ENCODE results near the gene GNAT3. TPM values are rescaled to one million over a fixed set of nuclear protein-coding genes. Genes with fewer than 3 reads are reported as not detected.

The GNAT3 gene
- total and polyA plus RNA-seq, 3 experiments from 2014 or later, result not detected

DNA sequence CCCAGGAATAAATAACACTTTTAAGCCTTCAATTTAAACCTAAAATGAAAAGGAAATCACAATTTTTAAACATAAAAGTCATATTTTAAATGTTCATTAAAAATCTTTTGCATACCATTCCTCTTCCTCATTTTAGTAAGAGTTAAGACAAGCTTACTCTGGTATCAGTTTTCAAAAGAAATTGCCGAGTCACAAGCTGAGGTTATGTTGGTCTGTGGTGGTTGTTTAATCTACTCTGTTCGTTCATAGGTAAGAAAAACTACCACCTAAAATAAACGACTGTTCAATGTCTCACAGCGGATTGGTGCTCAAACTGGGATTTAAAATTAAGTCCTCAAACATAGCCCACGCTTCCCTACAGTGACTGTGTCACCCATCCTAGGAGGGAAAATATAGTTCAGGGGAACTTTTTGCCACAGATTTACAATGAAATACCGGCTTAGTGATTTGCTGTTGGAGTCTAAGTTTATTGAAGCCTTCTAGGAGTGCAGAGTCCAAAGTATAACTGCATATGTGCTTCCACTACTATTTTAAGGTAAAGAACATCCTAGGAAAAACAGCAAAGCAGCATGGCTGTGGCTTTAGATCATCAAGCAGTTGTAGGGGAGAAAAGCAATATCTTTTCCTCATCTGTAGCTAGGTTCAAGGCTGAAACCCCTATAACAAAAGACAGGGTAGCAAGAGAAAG lies 61.1 kb downstream of the GNAT3 start:
- Histone ChIP-seq H3K4me1 (ENCODE audit: insufficient read depth, low read length) (no peaks in the 10 kb centered on the region), H3K27ac (ENCODE audit: low read depth, low read length) (no peak overlapping the region), H3K4me3 (ENCODE audit: low read length) (no peak overlapping the region), H3K36me3 (ENCODE audit: insufficient read depth, low read length) (no peaks in the 10 kb centered on the region), H3K9me3 (ENCODE audit: low read length) (no peaks in the 10 kb centered on the region), H3K27me3 (ENCODE audit: insufficient read depth, low read length, poor library complexity, severe bottlenecking) (no peaks in the 10 kb centered on the region)
- POLR2A ChIA-PET, result no interaction called here
- Mint-ChIP-seq H3K27ac (no peak overlapping the region), H3K36me3 (no peaks in the 10 kb centered on the region), H3K27me3 (no peaks in the 10 kb centered on the region), H3K4me3 (no peak overlapping the region), H3K4me1 (no peaks in the 10 kb centered on the region), H3K9me3 (peaks cover 5 to 11% (median 7%) of the 10 kb centered on the region in 5 donors)
- no peak for DNase-seq
- CTCF ChIA-PET, result no interaction called here

DNA sequence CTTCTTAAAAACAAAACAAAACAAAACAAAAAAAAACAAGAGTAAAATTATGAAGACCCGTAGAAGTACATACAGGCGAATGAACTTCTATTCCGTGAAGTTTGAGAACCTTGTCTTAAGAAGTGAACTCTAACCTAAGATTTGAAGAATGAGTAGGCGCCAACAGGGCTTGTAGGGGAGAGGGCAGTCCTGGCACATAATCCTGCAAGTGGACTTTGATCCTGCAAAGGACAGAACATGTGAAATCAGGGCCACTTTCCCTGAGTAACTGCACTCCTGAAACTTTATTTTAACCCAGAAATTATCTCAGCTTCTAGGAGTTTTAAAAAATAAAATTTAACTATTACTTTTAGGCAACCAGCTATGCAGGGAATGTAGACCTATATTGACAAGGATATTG lies 62.0 kb downstream of the GNAT3 start:
- CTCF ChIA-PET, result no interaction called here
- POLR2A ChIA-PET, result no interaction called here

DNA sequence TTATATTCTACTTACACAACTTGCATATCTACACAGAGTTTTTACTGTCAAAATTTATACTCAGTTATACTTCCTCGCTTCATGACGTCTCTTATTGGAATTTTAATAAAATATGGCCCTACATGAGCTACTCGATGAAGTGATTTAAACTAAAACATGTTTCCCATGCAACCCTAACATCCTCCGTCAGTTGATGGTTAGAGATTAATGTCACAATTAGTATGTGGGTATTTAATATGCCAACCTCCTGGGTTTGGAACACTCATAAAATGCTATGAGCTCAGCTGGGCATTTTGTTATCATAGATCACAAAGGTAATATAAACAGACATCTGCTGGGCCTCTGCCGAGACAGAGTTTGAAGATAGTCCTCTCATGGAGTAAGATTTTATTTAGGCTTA lies 66.5 kb downstream of the GNAT3 start:
- no peaks in the 10 kb centered on the region for H3K4me1 ChIP-seq (ENCODE audit: insufficient read depth, low read length)
- DNase-seq, result no peak
- CTCF ChIA-PET, result no interaction called here
- no peaks in the 10 kb centered on the region for H3K36me3 Mint-ChIP-seq
- H3K4me3 ChIP-seq (ENCODE audit: low read length), result no peak overlapping the region
- POLR2A ChIA-PET, result no interaction called here
- H3K36me3 ChIP-seq (ENCODE audit: insufficient read depth, low read length), result no peaks in the 10 kb centered on the region
- no peak overlapping the region for H3K27ac ChIP-seq (ENCODE audit: low read depth, low read length)
- no peaks in the 10 kb centered on the region for H3K9me3 ChIP-seq (ENCODE audit: low read length)
- peaks cover 6 to 19% (median 11%) of the 10 kb centered on the region in 5 donors for H3K9me3 Mint-ChIP-seq
- H3K4me1 Mint-ChIP-seq, result no peaks in the 10 kb centered on the region
- H3K27me3 Mint-ChIP-seq, result no peaks in the 10 kb centered on the region
- no peaks in the 10 kb centered on the region for H3K27me3 ChIP-seq (ENCODE audit: insufficient read depth, low read length, poor library complexity, severe bottlenecking)
- H3K4me3 Mint-ChIP-seq, result no peak overlapping the region
- no peak overlapping the region for H3K27ac Mint-ChIP-seq

More for the DNA sequence above, 62.0 kb downstream of the GNAT3 start:
- H3K4me1 Mint-ChIP-seq, result no peaks in the 10 kb centered on the region
- DNase-seq, result no peak
- H3K4me3 Mint-ChIP-seq, result no peak overlapping the region
- Histone ChIP-seq H3K36me3 (ENCODE audit: insufficient read depth, low read length) (no peaks in the 10 kb centered on the region), H3K27ac (ENCODE audit: low read depth, low read length) (no peak overlapping the region), H3K4me1 (ENCODE audit: insufficient read depth, low read length) (no peaks in the 10 kb centered on the region), H3K4me3 (ENCODE audit: low read length) (no peak overlapping the region), H3K27me3 (ENCODE audit: insufficient read depth, low read length, poor library complexity, severe bottlenecking) (no peaks in the 10 kb centered on the region), H3K9me3 (ENCODE audit: low read length) (no peaks in the 10 kb centered on the region)
- H3K27me3 Mint-ChIP-seq, result no peaks in the 10 kb centered on the region
- H3K9me3 Mint-ChIP-seq, result peaks cover 5 to 14% (median 8%) of the 10 kb centered on the region in 5 donors
- H3K27ac Mint-ChIP-seq, result no peak overlapping the region
- H3K36me3 Mint-ChIP-seq, result no peaks in the 10 kb centered on the region

DNA sequence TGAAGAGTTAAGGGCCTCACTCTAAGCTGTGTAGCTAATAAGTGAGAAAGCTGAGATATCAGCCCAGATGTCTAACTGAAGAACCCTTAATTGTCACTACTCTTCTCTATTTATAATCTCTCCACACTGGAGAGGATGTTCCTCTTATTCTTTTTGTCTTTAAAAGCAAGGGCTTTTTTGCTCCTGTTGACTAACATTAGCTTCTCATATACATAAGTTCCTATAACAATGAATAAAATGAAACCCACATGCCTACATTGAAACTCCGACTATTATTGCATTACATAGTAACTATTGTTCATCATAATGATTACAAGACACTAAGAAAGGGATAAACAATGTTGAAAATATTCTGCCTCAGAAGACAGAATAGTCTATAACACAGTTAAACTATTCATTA lies 67.1 kb downstream of the GNAT3 start:
- no peak for DNase-seq
- Histone ChIP-seq H3K4me3 (ENCODE audit: low read length) (no peak overlapping the region), H3K4me1 (ENCODE audit: insufficient read depth, low read length) (no peaks in the 10 kb centered on the region), H3K9me3 (ENCODE audit: low read length) (no peaks in the 10 kb centered on the region), H3K36me3 (ENCODE audit: insufficient read depth, low read length) (no peaks in the 10 kb centered on the region), H3K27ac (ENCODE audit: low read depth, low read length) (no peak overlapping the region), H3K27me3 (ENCODE audit: insufficient read depth, low read length, poor library complexity, severe bottlenecking) (no peaks in the 10 kb centered on the region)
- Mint-ChIP-seq H3K4me1 (no peaks in the 10 kb centered on the region), H3K9me3 (peaks cover 7 to 19% (median 11%) of the 10 kb centered on the region in 5 donors), H3K4me3 (no peak overlapping the region), H3K36me3 (no peaks in the 10 kb centered on the region), H3K27ac (no peak overlapping the region), H3K27me3 (no peaks in the 10 kb centered on the region)
- ChIA-PET POLR2A (no interaction called here), CTCF (no interaction called here)

DNA sequence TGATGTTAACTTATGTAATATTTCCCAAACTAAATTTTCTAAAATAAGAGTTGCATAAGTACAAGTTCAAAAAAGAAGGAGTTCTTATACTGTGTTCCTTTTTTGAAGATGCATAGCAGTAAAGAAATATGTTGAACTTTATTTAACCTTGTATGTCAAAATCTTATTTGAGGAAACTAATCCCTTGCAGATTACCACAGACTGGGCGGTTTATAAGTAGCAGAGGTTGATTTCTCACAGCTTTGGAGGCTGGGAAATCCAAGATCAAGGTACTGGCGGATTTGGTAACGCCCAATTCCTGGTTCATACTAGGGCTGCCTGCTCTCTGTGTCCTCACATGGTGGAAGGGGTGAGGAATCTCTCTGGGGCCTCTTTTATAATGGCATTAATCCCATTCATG lies 68.5 kb downstream of the GNAT3 start:
- POLR2A ChIA-PET, result no interaction called here
- Histone ChIP-seq H3K4me3 (ENCODE audit: low read length) (no peak overlapping the region), H3K36me3 (ENCODE audit: insufficient read depth, low read length) (no peaks in the 10 kb centered on the region), H3K27me3 (ENCODE audit: insufficient read depth, low read length, poor library complexity, severe bottlenecking) (no peaks in the 10 kb centered on the region), H3K4me1 (ENCODE audit: insufficient read depth, low read length) (no peaks in the 10 kb centered on the region), H3K9me3 (ENCODE audit: low read length) (no peaks in the 10 kb centered on the region), H3K27ac (ENCODE audit: low read depth, low read length) (no peak overlapping the region)
- Mint-ChIP-seq H3K27me3 (no peaks in the 10 kb centered on the region), H3K9me3 (peaks cover 5 to 17% (median 7%) of the 10 kb centered on the region in 5 donors), H3K27ac (no peak overlapping the region), H3K4me3 (no peak overlapping the region), H3K4me1 (no peaks in the 10 kb centered on the region), H3K36me3 (no peaks in the 10 kb centered on the region)
- no peak for DNase-seq
- CTCF ChIA-PET, result no interaction called here

DNA sequence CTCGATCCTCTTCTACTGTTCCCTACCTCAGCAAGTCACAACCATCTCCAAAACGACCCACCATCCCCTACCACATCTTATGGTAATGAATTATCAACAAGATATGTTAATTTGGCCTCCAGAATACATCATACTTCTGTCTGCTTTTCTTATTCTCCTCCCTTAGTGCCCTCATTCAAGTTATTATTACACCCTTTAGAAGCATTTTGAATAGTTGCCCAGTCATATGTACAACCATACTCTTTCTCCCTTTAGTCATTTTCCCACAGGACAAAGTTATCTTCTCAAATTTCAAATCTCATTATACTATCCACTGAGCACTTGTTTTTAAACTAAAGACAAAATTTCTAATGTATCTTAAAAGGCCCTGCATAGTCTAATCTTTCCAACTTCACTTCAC lies 71.0 kb downstream of the GNAT3 start:
- POLR2A ChIA-PET, result no interaction called here
- H3K4me1 ChIP-seq (ENCODE audit: insufficient read depth, low read length), result no peaks in the 10 kb centered on the region

DNA sequence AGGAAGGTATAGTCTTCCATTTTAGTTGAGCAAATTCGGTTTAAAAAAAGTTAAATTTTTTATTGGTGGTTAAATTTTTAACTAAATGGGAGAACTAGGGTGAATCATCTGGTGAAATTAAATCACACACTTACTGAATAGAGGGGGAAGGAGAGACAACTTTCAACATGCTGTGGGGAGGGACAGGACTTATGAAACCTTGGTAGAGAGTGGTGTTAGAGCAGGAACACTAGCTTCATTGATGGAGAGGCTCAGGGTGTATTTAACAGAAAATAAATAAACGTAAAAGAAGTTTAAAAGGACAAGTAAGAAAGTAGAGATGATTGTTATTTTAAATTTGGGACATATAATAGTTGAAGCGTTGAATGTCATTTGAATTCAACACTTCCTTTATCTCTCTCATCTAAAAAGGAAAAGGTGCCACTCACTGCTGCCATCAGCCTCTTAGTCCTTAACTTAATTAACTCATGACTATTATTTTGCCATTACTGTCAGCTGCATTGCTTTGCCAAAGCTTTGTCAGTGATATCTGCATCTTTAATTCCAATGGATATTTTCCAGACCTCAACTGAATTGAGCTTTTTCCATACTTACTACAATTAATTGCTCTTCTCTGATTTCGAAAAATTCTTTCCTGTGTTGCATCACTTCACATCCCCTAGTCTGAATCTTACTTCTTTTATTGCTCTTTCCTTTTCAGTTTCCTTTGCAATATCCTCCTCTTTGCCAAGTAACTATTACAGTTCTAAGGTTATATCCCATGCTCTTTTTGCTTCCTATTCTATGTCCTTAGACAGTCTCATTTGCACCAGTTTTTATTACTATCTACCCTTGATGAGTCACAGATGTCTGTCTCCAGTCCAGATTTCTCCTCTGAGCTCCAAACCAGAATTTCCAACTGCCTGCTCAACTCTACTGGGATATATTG lies 71.7 kb downstream of the GNAT3 start:
- POLR2A ChIA-PET, result no interaction called here

More for the DNA sequence above, 71.0 kb downstream of the GNAT3 start:
- Histone ChIP-seq H3K27me3 (ENCODE audit: insufficient read depth, low read length, poor library complexity, severe bottlenecking) (no peaks in the 10 kb centered on the region), H3K4me3 (ENCODE audit: low read length) (no peak overlapping the region), H3K36me3 (ENCODE audit: insufficient read depth, low read length) (no peaks in the 10 kb centered on the region), H3K9me3 (ENCODE audit: low read length) (no peaks in the 10 kb centered on the region), H3K27ac (ENCODE audit: low read depth, low read length) (no peak overlapping the region)
- CTCF ChIA-PET, result no interaction called here
- H3K4me1 Mint-ChIP-seq, result no peaks in the 10 kb centered on the region
- no peaks in the 10 kb centered on the region for H3K27me3 Mint-ChIP-seq
- no peak overlapping the region for H3K4me3 Mint-ChIP-seq
- no peak for DNase-seq
- H3K36me3 Mint-ChIP-seq, result no peaks in the 10 kb centered on the region
- peaks cover 6 to 20% (median 10%) of the 10 kb centered on the region in 5 donors for H3K9me3 Mint-ChIP-seq
- no peak overlapping the region for H3K27ac Mint-ChIP-seq

DNA sequence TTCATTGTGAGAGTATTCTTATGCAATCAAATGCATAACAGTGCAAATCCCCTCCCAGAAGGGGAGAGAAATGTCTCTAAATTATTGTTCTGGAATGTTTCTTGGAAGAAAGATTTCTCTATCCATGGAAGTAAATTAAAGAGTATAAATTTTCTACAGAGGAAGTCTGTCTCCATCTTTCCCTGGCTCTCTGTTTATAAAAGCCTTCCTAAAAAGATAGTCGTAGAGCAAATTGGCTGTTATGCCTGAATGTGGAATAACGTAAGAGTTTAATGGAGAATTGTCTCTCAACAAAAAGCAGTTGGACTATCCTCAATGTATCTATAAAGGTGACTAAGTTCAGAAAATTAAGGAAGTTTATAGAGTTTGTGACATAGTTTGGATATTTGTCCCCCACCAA lies 76.3 kb downstream of the GNAT3 start:
- Mint-ChIP-seq H3K27ac (no peak overlapping the region), H3K4me1 (no peaks in the 10 kb centered on the region), H3K4me3 (no peak overlapping the region), H3K36me3 (no peaks in the 10 kb centered on the region), H3K27me3 (no peaks in the 10 kb centered on the region), H3K9me3 (peaks cover 4 to 30% (median 13%) of the 10 kb centered on the region in 5 donors)
- Histone ChIP-seq H3K36me3 (ENCODE audit: insufficient read depth, low read length) (no peaks in the 10 kb centered on the region), H3K4me1 (ENCODE audit: insufficient read depth, low read length) (no peaks in the 10 kb centered on the region), H3K27me3 (ENCODE audit: insufficient read depth, low read length, poor library complexity, severe bottlenecking) (no peaks in the 10 kb centered on the region), H3K9me3 (ENCODE audit: low read length) (no peaks in the 10 kb centered on the region), H3K27ac (ENCODE audit: low read depth, low read length) (no peak overlapping the region), H3K4me3 (ENCODE audit: low read length) (no peak overlapping the region)
- DNase-seq, result no peak
- ChIA-PET CTCF (no interaction called here), POLR2A (no interaction called here)

More for the DNA sequence above, 71.7 kb downstream of the GNAT3 start:
- H3K4me1 Mint-ChIP-seq, result no peaks in the 10 kb centered on the region
- Histone ChIP-seq H3K27me3 (ENCODE audit: insufficient read depth, low read length, poor library complexity, severe bottlenecking) (no peaks in the 10 kb centered on the region), H3K9me3 (ENCODE audit: low read length) (no peaks in the 10 kb centered on the region), H3K36me3 (ENCODE audit: insufficient read depth, low read length) (no peaks in the 10 kb centered on the region), H3K4me1 (ENCODE audit: insufficient read depth, low read length) (no peaks in the 10 kb centered on the region), H3K27ac (ENCODE audit: low read depth, low read length) (no peak overlapping the region), H3K4me3 (ENCODE audit: low read length) (no peak overlapping the region)
- no peak for DNase-seq
- H3K9me3 Mint-ChIP-seq, result peaks cover 6 to 20% (median 10%) of the 10 kb centered on the region in 5 donors
- CTCF ChIA-PET, result no interaction called here
- H3K27ac Mint-ChIP-seq, result no peak overlapping the region
- H3K4me3 Mint-ChIP-seq, result no peak overlapping the region
- H3K36me3 Mint-ChIP-seq, result no peaks in the 10 kb centered on the region
- H3K27me3 Mint-ChIP-seq, result no peaks in the 10 kb centered on the region

Measured in CD8-positive, alpha-beta memory T cell (primary cell).